Fibroblast of lung (primary cell): ENCODE data around the gene TANGO2. TPM values are rescaled to one million over a fixed set of nuclear protein-coding genes. Genes with fewer than 3 reads are reported as not detected.

Source experiments
- DNase-seq, 2 donors: peaks; one replicate each; pipeline versions ENCODE4 v3.0.0 to v3.0.0-alpha.2; 2010; ENCODE audit warnings: low read depth in 2 of 2
- H2AFZ ChIP-seq: 2 replicates; pipeline ENCODE4 v1.5.1; 2012; ENCODE audit warnings: low read length, control low read depth, inconsistent platforms
- H3K27ac ChIP-seq: 2 replicates; pipeline ENCODE4 v1.5.1; 2011; ENCODE audit warnings: low read length, control low read depth; ENCODE audit not compliant: insufficient read depth
- H3K27me3 ChIP-seq: 2 replicates; pipeline ENCODE4 v1.5.1; 2011; ENCODE audit warnings: mild to moderate bottlenecking, low read length; ENCODE audit not compliant: control insufficient read depth, insufficient read depth
- H3K36me3 ChIP-seq: 2 replicates; pipeline ENCODE4 v1.5.1; 2011; ENCODE audit warnings: low read length; ENCODE audit not compliant: control insufficient read depth, insufficient read depth
- H3K4me1 ChIP-seq: 2 replicates; pipeline ENCODE4 v1.5.1; 2011; ENCODE audit warnings: low read length; ENCODE audit not compliant: control insufficient read depth, insufficient read depth; ENCODE audit errors: extremely low read depth
- H3K4me2 ChIP-seq: 2 replicates; pipeline ENCODE4 v1.5.1; 2011; ENCODE audit warnings: low read length, control low read depth; ENCODE audit not compliant: insufficient read depth; ENCODE audit errors: extremely low read depth
- H3K4me3 ChIP-seq, 4 experiments: fragments of 200-600 bp in 1 of 4; sonication (generic) in 1 of 4; replicated peaks in 1 of 4; 2 replicates each; pipeline ENCODE4 v1.5.1; 2011 to 2016; ENCODE audit warnings: low read length in 4 of 4, low read depth in 3 of 4, mild to moderate bottlenecking in 3 of 4, control low read depth in 2 of 4, inconsistent platforms in 1 of 4, mixed read lengths in 1 of 4; ENCODE audit not compliant: insufficient read depth in 1 of 4; ENCODE audit errors: control extremely low read depth in 1 of 4
- H3K79me2 ChIP-seq: 2 replicates; pipeline ENCODE4 v1.5.1; 2012; ENCODE audit warnings: mild to moderate bottlenecking, low read length, inconsistent platforms; ENCODE audit not compliant: control insufficient read depth, insufficient read depth
- H3K9ac ChIP-seq: 2 replicates; pipeline ENCODE4 v1.5.1; 2011; ENCODE audit warnings: mild to moderate bottlenecking, low read length, control low read depth; ENCODE audit not compliant: insufficient read depth
- H3K9me3 ChIP-seq: 2 replicates; pipeline ENCODE4 v1.5.1; 2012; ENCODE audit warnings: low read depth, low read length; ENCODE audit not compliant: control insufficient read depth, insufficient read depth
- H4K20me1 ChIP-seq: 2 replicates; pipeline ENCODE4 v1.5.1; 2011; ENCODE audit warnings: low read length; ENCODE audit not compliant: control insufficient read depth, insufficient read depth; ENCODE audit errors: extremely low read depth
- EZH2 ChIP-seq: IDR thresholded peaks from 2 replicates; pipeline ENCODE4 v1.5.1; 2012; ENCODE audit warnings: low read length, control low read depth, mild to moderate bottlenecking; ENCODE audit errors: missing control alignments
- polyA plus RNA-seq, 2 donors: library from polyadenylated mRNA; depleted of rRNA in 1 of 2; stranded (reverse) in 1 of 2; unstranded in 1 of 2; fragments of >200 nt; gene quantifications; 2 replicates each; pipeline ENCODE4 v1.2.1, GENCODE V29; 2011 to 2012; ENCODE audit warnings: missing spikeins in 1 of 2
- total RNA-seq: library from RNA; depleted of rRNA; stranded (reverse); fragments of >200 nt; gene quantifications from 2 replicates; pipeline ENCODE4 v1.2.1, GENCODE V29; 2014
- TF ChIP-seq, protein P1 (sequence below), 2 donors: IDR thresholded peaks in 1 of 2; conservative IDR thresholded peaks in 1 of 2; 1 replicate in 1 of 2; 2 replicates in 1 of 2; pipeline ENCODE4 v1.5.1; 2011 to 2012; ENCODE audit warnings: low read length in 2 of 2, control low read depth in 1 of 2, inconsistent platforms in 1 of 2, low read depth in 1 of 2, mild to moderate bottlenecking in 1 of 2

TANGO2 gene
- total and polyA plus RNA-seq, 2 donors (not counting 1 experiment from before 2014, with no cell fraction given), result 28.3 to 52.8 TPM

- Histone ChIP-seq H3K9me3 (no peaks in the 10 kb centered on the region), H2AFZ (no peak overlapping the region), H3K27ac (no peak overlapping the region), H3K27me3 (peaks cover 6% of the 10 kb centered on the region), H3K4me3 (no peak overlapping the region), H3K4me2 (no peak overlapping the region), H4K20me1 (no peaks in the 10 kb centered on the region), H3K36me3 (no peaks in the 10 kb centered on the region), H3K4me1 (no peaks in the 10 kb centered on the region), H3K9ac (no peak overlapping the region), H3K79me2 (no peaks in the 10 kb centered on the region)
- no peak for TF ChIP-seq EZH2
- TF ChIP-seq, protein P1, sequence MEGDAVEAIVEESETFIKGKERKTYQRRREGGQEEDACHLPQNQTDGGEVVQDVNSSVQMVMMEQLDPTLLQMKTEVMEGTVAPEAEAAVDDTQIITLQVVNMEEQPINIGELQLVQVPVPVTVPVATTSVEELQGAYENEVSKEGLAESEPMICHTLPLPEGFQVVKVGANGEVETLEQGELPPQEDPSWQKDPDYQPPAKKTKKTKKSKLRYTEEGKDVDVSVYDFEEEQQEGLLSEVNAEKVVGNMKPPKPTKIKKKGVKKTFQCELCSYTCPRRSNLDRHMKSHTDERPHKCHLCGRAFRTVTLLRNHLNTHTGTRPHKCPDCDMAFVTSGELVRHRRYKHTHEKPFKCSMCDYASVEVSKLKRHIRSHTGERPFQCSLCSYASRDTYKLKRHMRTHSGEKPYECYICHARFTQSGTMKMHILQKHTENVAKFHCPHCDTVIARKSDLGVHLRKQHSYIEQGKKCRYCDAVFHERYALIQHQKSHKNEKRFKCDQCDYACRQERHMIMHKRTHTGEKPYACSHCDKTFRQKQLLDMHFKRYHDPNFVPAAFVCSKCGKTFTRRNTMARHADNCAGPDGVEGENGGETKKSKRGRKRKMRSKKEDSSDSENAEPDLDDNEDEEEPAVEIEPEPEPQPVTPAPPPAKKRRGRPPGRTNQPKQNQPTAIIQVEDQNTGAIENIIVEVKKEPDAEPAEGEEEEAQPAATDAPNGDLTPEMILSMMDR (conservative IDR thresholded peaks at IDR 0.05 in 1 of 2, IDR thresholded peaks at IDR 0.05 in 1 of 2; ENCODE audit: low read depth in 1 of 2, low read length in 2 of 2), result no peak
- DNase-seq, result no peak
These were observed 10.4 kb upstream of the TANGO2 start for GRCh38 chr22:20010307-20011122.

DNA sequence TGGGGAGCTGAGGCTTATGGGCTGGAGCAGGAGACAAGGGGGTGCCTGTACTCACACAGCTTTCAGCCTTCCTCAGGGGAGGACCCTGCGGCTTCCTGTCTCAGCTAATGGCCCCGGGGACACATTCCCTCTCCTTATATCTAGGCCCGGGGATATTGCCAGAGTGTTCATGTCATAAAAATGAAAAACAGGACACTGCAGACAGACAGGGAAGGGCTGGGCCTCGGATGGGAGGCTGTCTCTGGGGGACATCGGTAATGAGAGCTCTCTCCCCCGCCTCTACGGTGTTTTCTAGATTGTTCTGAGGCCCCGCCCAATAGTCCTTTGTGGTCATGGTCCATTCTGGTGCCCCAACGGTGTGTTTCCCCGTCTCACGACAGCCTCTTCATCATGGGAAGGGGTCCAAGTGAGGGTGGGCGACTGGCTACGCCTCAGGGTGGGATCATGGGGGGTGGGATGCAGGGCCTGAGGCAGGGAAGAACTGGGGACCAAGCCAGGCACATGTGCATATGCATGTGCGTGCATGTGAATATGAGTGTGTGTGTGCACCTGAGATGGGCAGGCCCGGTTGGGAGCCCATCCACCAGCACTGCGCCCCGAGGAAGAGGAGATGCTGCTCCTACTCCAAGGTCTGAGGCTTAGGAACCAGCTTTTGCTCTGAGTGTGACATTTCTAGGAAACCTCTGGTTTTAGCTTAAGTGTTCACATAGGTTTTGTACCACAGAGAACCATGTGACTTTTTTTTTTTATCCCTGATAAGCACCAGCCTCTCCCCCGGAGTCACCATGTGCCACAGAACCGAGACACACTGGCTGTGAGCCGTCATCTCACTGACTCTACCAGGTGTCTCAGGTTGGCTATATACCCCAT, 9.6 kb upstream of the TANGO2 start:
- Histone ChIP-seq H3K9me3 (no peaks in the 10 kb centered on the region), H3K4me1 (no peaks in the 10 kb centered on the region), H3K4me2 (no peak overlapping the region), H3K27me3 (peaks cover 7% of the 10 kb centered on the region), H3K79me2 (no peaks in the 10 kb centered on the region), H3K36me3 (no peaks in the 10 kb centered on the region), H3K4me3 (no peak overlapping the region), H2AFZ (no peak overlapping the region), H3K9ac (no peak overlapping the region), H4K20me1 (no peaks in the 10 kb centered on the region), H3K27ac (no peak overlapping the region)
- TF ChIP-seq, protein P1 (conservative IDR thresholded peaks at IDR 0.05 in 1 of 2, IDR thresholded peaks at IDR 0.05 in 1 of 2; ENCODE audit: low read depth in 1 of 2, low read length in 2 of 2), result no peak
- TF ChIP-seq EZH2, result no peak
- no peak for DNase-seq

GRCh38 chr22:20011993-20012740, 8.7 kb upstream of the TANGO2 start:
- DNase-seq, result no peak
- H2AFZ ChIP-seq, result no peak overlapping the region
- no peaks in the 10 kb centered on the region for H3K9me3 ChIP-seq
- H3K4me1 ChIP-seq, result no peaks in the 10 kb centered on the region
- no peaks in the 10 kb centered on the region for H4K20me1 ChIP-seq
- H3K27me3 ChIP-seq, result peaks cover 7% of the 10 kb centered on the region
- H3K27ac ChIP-seq, result no peak overlapping the region
- TF ChIP-seq EZH2, result no peak
- TF ChIP-seq, protein P1 (conservative IDR thresholded peaks at IDR 0.05 in 1 of 2, IDR thresholded peaks at IDR 0.05 in 1 of 2; ENCODE audit: low read depth in 1 of 2, low read length in 2 of 2), result no peak
- H3K36me3 ChIP-seq, result no peaks in the 10 kb centered on the region
- no peak overlapping the region for H3K9ac ChIP-seq
- H3K4me2 ChIP-seq, result no peak overlapping the region
- no peaks in the 10 kb centered on the region for H3K79me2 ChIP-seq
- no peak overlapping the region for H3K4me3 ChIP-seq
